Adipose tissue (tissue), 3 donors: Measurements from ENCODE around the gene ACTL10. TPM values are rescaled to one million over a fixed set of nuclear protein-coding genes. Genes with fewer than 3 reads are reported as not detected.
A peak's percentile ranks its signal among the peaks of the same experiment; 100 is the strongest.

ENCODE experiments used
- H3K27ac ChIP-seq: one replicate; pipeline ENCODE4 v1.5.1; 2013; ENCODE audit warnings: low read depth, low read length
- WGBS, 3 donors: extraction: QIAGEN DNeasy Blood & Tissue Kit; methylation state at CpG; one replicate each; pipeline ENCODE4 v1.1.7; 2013; 5-methylcytosine and 5-hydroxymethylcytosine counted together
- polyA plus RNA-seq, 3 donors: library from polyadenylated mRNA; stranded (reverse); fragments of 200-250 nt; gene quantifications; one replicate each; pipeline ENCODE4 v1.2.3, GENCODE V29; 2013
- donor health status: healthy with polysubstance abuse.
- donor health status: Bipolar disorder and iron deficiency.
- donor health status: healthy.

ACTL10 gene
- polyA plus RNA-seq, 3 donors, result 0.34 to 3.4 (median 0.61) TPM

GRCh38 chr20:33672426-33673113, 5.8 kb downstream of the ACTL10 start:
- WGBS, 3 donors, result 58 to 68% (median 61%) methylated on average over 17 of the region's 17 CpGs
- no peak overlapping the region for H3K27ac ChIP-seq

DNA sequence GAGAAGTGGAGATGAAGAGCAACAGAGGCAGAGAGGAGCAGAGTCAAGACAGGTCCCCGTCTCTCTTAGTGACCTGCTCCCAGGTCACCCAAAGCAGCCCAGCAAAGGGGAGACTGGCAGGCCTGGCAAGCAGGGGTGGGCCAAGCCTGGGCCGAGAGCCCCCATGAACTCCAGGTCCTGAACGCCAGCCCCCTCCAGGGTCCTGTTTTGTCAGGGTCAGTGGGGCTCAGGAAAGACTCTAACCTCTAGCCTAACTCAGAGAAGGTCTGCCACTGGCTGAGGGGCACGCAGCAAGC, 6.3 kb downstream of the ACTL10 start:
- WGBS, 3 donors, result 56 to 83% (median 77%) methylated on average over 4 of the region's 4 CpGs
- H3K27ac ChIP-seq, result no peak overlapping the region

- WGBS, 3 donors, result 14 to 28% (median 22%) methylated on average over 17 to 29 of the region's 29 CpGs
These were observed 6.9 kb downstream of the ACTL10 start for GRCh38 chr20:33673410-33674293.

DNA sequence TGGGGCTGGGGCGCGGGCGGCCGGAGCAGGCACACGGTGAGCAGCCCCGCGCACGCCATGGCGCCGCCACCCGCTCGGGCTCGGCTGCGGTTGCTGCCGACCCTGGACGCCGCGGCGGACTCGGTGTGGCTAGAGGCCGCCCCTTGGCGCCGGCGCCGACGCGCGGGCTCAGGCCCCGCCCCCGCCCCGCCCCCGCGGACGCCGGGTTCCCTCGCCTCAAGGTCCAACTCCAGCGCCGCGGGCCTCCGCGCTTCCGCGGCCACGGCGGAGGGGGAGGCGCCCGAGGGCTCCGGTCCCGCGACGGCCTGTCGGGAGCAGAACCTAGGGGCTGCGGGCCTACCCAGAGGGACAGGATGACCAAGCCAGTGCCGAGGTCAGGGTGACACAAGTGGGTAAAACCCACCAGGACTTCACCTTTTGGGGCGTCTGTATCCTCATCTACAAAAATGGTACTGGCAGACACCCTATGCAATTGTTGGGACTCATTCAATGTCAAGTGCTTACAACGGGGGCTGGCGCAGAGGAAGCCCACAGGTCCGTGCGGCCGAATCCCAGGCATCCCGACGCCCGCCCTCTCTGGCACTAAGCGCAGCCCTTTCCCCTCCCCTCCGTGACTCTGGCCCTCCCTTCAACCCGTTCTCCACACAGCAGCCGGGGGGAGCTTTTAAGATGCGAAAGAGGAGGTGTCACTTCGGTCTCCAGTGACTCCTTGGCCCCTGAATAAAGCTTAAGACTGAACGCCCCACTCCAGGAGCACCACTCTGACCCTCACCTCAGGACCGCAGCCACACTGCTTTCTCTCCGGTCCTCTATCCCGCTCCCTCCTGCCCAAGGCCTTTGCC, 7.8 kb downstream of the ACTL10 start, which contains the start of gene NECAB3:
Gene NECAB3, minus strand, starts transcription at position 135 of the 842 bp plus-strand sequence. Its CDS starts 76 bp downstream, at position 59.
- WGBS, 3 donors, result 5 to 6% (median 5%) methylated on average over 51 to 73 of the region's 73 CpGs
- H3K27ac ChIP-seq, result peak within 1 kb of the TSS; percentile 75

More at GRCh38 chr20:33673410-33674293, 6.9 kb downstream of the ACTL10 start:
- no peak overlapping the region for H3K27ac ChIP-seq

- WGBS, 3 donors, result 44 to 61% (median 52%) methylated on average over 16 of the region's 16 CpGs
- H3K27ac ChIP-seq, result peak overlapping the region; percentile 75
These were observed 8.6 kb downstream of the ACTL10 start for GRCh38 chr20:33675136-33675959.

DNA sequence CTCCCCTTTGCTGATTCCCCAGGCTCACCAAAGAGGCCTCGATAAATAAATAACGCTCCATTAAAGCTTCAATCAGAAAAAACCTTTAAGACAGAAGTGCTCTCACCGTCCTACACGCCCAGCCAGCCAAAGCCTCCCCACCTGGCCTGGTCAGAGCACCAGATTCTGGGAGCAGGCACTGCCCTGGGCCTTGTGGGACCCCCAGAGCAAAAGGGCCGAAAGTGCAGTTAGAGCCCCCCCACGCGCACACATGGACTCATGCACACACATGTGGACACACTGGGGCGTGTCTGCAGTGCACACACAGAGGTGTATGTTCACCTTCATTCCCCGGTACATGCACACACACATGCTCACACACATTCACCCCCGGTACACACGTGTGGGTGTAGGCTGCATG, 9.4 kb downstream of the ACTL10 start:
- WGBS, 3 donors, result 86 to 91% (median 88%) methylated on average over 11 of the region's 11 CpGs
- peak overlapping the region; percentile 65 for H3K27ac ChIP-seq

DNA sequence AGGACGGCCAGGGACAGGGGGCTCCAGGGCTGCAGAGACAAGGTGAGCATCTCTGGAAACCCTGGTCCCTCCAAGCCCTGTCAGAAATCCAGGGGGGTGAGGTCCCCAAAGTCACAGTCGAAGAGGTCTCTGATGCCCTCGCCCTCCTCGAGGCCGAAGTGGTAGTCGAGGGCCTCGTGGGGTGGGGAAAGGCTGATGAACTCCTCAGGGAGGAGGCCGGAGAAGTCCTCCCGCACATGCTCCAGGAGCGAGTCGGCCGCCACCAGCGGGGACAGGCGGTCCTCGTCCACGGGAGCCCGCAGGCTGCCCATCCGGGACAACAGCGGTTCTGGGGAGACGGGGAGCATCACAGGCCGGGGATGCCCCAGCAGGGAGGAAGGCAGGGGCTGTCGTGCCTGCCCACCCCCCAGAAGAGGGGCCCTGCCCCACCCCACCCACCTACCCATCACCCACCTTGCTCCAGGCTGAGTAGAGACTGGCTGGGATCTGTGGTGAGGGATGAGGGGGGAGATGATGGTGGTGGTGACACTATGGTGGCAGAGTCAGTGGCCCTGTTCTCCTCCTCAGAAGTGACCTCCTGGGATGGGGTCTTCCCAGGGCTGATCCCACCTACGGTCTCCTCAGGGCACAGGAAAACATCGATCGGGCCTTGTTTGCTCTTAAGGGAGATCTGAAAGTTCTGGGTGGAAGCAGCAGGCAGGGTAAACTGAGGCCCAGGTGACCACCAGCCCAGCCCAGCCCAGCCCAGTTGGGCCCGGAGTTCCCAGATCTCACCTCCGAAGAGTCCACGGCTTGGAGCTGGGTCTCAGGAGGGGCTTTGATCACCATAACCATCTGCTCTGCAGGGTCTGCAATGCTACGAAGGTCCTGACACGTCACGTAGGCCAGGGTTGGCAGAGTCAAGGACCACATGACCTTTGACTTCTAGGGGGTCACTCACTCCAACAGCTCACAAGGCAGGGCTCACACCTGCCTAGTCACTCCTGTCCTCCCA, 10.2 kb downstream of the ACTL10 start:
- 89 to 94% (median 92%) methylated on average over 31 of the region's 31 CpGs for WGBS, 3 donors
- no peak overlapping the region for H3K27ac ChIP-seq

DNA sequence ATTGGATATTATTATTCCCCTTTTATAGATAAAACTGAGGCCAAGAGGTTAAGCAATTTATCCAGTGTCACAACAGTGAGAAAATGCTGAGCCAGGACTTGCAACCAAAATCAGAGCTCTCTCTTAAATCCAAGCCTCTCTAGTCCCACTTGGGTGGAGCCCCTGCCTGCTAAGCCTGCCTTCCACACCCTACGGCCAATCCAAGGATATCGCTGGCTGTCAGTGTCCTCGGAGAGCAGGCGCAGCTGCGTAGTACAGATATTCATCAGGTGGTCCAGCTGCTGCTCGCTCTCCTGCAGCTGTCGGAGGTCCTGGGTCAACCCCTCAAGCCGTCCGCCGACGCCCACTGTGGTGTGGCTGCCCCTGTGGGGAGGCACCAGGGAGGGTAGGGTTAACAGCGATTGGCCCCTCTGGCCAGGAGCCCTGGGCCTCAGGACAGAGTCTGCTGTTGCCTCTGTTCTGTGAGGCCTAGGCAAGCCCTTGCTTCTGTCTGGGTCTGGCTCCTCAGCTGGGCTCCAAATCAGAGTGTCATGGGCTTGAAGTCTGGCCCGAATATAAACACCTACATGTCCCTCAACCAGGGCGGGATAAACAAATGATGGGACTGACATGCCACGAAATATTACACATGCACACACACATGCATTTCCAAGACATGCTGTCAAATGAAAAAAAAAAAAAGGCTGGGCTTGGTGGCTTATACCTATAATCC, 11.4 kb downstream of the ACTL10 start:
- no peak overlapping the region for H3K27ac ChIP-seq

DNA sequence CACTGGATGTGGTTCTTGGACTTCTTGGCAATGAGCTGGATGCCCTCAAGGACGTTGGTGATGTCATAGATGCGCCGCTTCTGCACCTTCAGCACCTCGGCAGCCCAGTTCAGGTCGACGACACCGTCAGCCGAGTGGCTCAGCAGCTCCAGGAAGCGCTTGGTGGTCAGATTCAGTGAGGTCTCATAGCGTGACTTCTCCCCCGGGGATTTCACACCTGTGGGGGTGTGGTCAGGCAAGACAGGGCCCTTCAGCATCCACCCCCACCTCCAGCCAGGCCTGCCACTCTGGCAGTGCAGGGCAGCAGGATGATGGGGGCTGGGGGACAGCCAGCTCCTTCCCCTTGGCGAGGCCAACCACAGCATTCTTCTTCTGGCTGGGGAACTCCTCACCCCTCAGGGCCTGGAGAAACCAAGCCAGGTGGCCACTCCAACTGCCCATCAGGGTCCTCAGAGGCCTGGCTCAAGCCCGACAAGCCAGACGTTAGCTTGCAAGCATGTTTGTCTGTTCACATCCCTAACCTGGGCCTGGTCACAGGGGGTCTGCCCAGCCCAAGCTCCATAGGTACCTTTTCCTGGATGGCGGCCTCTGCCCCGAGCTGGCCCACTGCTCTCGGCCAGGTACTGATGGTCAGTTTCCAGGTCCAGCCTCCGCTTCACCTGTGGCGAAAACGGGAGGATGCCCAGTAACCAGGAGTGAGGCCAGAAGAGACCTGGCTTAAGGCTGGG, 13.2 kb downstream of the ACTL10 start:
- WGBS, 3 donors, result 86 to 89% (median 88%) methylated on average over 20 of the region's 20 CpGs
- no peak overlapping the region for H3K27ac ChIP-seq

More for the DNA sequence above, 11.4 kb downstream of the ACTL10 start:
- 73 to 85% (median 74%) methylated on average over 15 of the region's 15 CpGs for WGBS, 3 donors

- WGBS, 3 donors, result 75 to 97% (median 95%) methylated on average over 2 of the region's 2 CpGs
- no peak overlapping the region for H3K27ac ChIP-seq
These were observed 13.9 kb downstream of the ACTL10 start for GRCh38 chr20:33680686-33681085.

DNA sequence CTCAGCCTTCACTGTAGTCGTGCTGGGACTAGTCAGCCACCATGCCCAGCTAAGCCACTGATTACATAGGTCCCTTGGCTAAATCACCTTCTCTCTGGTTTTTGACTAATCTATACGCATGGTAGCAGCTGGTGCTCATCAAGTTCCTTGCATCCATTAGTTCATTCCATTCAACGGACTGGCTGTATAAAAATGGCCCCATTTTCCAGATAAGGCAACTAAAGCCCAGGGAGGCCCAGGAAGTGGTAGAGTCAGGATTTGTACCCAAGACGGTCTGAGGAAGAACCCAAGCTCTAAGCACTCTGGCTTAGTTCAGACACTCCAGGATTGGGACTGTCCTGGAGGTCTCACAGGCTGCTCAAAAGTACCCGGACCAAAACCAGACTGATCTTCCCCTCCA, 14.5 kb downstream of the ACTL10 start:
- WGBS, 3 donors, result 82 to 91% (median 87%) methylated on average over 5 of the region's 5 CpGs
- no peak overlapping the region for H3K27ac ChIP-seq

DNA sequence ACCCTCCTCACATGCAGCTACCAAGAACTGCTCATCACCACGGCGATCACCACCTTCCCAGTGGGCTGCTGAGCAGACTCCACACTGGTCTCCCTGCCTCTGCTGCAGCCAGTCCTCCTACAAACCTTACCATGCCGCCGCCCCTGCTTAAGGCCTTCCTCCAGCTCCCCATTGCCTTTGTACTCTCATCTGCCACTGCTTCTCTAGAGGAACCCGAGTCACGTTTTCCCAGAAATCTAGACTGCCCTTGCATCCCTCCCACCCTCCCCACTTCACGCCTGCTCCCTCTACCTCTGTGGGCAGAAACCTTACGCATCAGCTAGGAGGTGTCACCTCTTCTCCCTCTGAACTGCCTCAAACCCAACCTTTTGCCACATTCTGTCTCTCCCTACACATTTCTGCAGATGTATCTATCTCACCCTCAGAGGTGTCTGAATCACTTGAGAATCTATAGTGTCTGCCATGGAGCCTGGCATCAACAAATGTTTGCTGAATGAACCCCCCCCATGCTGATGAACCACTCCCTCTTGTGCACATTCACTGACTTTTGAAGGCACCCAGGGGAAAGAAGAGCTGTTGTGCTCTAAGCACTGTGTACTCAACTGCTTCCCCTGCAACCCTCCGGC, 15.1 kb downstream of the ACTL10 start:
- H3K27ac ChIP-seq, result no peak overlapping the region
- WGBS, 3 donors, result 89 to 92% (median 90%) methylated on average over 9 of the region's 9 CpGs

- WGBS, 3 donors, result 37 to 63% (median 46%) methylated on average over 9 to 10 of the region's 10 CpGs
- no peak overlapping the region for H3K27ac ChIP-seq
These were observed 18.0 kb downstream of the ACTL10 start for GRCh38 chr20:33684533-33685327.

DNA sequence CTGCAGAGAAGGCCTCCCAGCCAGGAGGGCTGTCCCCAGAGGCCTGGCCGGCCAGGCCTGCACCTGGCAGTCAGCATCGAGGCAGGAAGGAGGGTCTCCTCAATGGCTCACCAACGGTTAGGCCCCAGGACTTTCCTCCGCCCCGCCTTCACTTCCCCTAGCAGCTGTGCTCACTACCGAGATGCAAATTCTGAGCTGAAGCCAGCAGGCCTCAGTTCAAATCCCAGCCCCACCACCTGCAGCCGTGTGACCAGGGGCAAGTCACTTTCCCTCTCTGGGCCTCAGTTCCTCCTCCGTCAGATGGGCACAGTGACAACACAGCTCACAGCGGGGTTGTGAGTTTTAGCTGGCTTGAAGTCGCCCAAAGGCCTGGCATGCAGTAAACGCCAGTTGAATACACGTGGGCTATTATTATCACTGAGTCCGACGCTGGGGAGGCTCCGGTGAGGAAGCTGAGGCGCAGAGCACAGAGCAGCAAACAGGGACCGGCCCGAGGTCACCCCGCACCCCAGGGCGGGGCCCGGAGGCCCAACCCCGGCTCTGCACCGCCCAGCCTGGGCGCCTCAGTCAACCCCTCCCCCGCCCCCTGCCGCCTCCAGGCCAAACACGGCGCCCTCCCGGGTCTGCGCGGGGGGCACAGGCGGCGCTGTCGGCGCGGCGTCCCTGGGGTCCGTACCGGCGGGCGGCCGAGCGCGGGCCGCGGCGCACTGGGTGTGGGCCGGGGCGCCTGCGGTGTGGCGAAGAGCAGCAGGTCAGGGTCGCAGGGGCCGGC, 18.8 kb downstream of the ACTL10 start:
- no peak overlapping the region for H3K27ac ChIP-seq
- 1 to 4% (median 2%) methylated on average over 26 to 53 of the region's 53 CpGs for WGBS, 3 donors
